Fibroblast of lung (primary cell): ENCODE measurements around the gene PJA1. TPM values are rescaled to one million over a fixed set of nuclear protein-coding genes. Genes with fewer than 3 reads are reported as not detected.

Experiments
- DNase-seq, 2 donors: peaks; one replicate each; pipeline versions ENCODE4 v3.0.0 to v3.0.0-alpha.2; 2010; ENCODE audit warnings: low read depth in 2 of 2
- H2AFZ ChIP-seq: 2 replicates; pipeline ENCODE4 v1.5.1; 2012; ENCODE audit warnings: low read length, control low read depth, inconsistent platforms
- H3K27ac ChIP-seq: 2 replicates; pipeline ENCODE4 v1.5.1; 2011; ENCODE audit warnings: low read length, control low read depth; ENCODE audit not compliant: insufficient read depth
- H3K27me3 ChIP-seq: 2 replicates; pipeline ENCODE4 v1.5.1; 2011; ENCODE audit warnings: mild to moderate bottlenecking, low read length; ENCODE audit not compliant: control insufficient read depth, insufficient read depth
- H3K36me3 ChIP-seq: 2 replicates; pipeline ENCODE4 v1.5.1; 2011; ENCODE audit warnings: low read length; ENCODE audit not compliant: control insufficient read depth, insufficient read depth
- H3K4me1 ChIP-seq: 2 replicates; pipeline ENCODE4 v1.5.1; 2011; ENCODE audit warnings: low read length; ENCODE audit not compliant: control insufficient read depth, insufficient read depth; ENCODE audit errors: extremely low read depth
- H3K4me2 ChIP-seq: 2 replicates; pipeline ENCODE4 v1.5.1; 2011; ENCODE audit warnings: low read length, control low read depth; ENCODE audit not compliant: insufficient read depth; ENCODE audit errors: extremely low read depth
- H3K4me3 ChIP-seq, 4 experiments: fragments of 200-600 bp in 1 of 4; sonication (generic) in 1 of 4; replicated peaks in 1 of 4; 2 replicates each; pipeline ENCODE4 v1.5.1; 2011 to 2016; ENCODE audit warnings: low read length in 4 of 4, low read depth in 3 of 4, mild to moderate bottlenecking in 3 of 4, control low read depth in 2 of 4, inconsistent platforms in 1 of 4, mixed read lengths in 1 of 4; ENCODE audit not compliant: insufficient read depth in 1 of 4; ENCODE audit errors: control extremely low read depth in 1 of 4
- H3K79me2 ChIP-seq: 2 replicates; pipeline ENCODE4 v1.5.1; 2012; ENCODE audit warnings: mild to moderate bottlenecking, low read length, inconsistent platforms; ENCODE audit not compliant: control insufficient read depth, insufficient read depth
- H3K9ac ChIP-seq: 2 replicates; pipeline ENCODE4 v1.5.1; 2011; ENCODE audit warnings: mild to moderate bottlenecking, low read length, control low read depth; ENCODE audit not compliant: insufficient read depth
- H3K9me3 ChIP-seq: 2 replicates; pipeline ENCODE4 v1.5.1; 2012; ENCODE audit warnings: low read depth, low read length; ENCODE audit not compliant: control insufficient read depth, insufficient read depth
- H4K20me1 ChIP-seq: 2 replicates; pipeline ENCODE4 v1.5.1; 2011; ENCODE audit warnings: low read length; ENCODE audit not compliant: control insufficient read depth, insufficient read depth; ENCODE audit errors: extremely low read depth
- EZH2 ChIP-seq: IDR thresholded peaks from 2 replicates; pipeline ENCODE4 v1.5.1; 2012; ENCODE audit warnings: low read length, control low read depth, mild to moderate bottlenecking; ENCODE audit errors: missing control alignments
- polyA plus RNA-seq, 2 donors: library from polyadenylated mRNA; depleted of rRNA in 1 of 2; stranded (reverse) in 1 of 2; unstranded in 1 of 2; fragments of >200 nt; gene quantifications; 2 replicates each; pipeline ENCODE4 v1.2.1, GENCODE V29; 2011 to 2012; ENCODE audit warnings: missing spikeins in 1 of 2
- total RNA-seq: library from RNA; depleted of rRNA; stranded (reverse); fragments of >200 nt; gene quantifications from 2 replicates; pipeline ENCODE4 v1.2.1, GENCODE V29; 2014

Gene PJA1
- total and polyA plus RNA-seq, 2 donors (not counting 1 experiment from before 2014, with no cell fraction given): 24.7 to 28.2 TPM

DNA sequence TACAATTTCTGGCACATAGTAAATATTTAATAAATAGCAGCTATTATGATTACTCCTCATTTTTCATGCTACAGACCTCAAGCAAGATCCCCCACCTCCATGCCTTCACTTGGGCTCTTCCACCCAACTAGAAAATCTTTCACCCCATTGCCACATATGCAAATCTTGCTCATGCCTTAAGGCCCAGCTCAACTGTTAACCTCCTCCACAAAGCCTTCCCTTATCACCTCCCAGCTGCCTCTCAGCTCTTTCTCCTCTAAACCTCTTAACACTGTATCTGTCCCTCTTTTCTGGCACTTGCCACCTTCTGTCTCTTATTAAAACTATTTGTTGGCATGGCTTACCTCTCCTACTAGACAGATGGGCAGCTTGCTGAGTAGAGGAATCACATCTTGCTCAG lies 51.5 kb downstream of the PJA1 start:
- Histone ChIP-seq H3K79me2 (no peaks in the 10 kb centered on the region), H3K4me1 (peaks cover 3% of the 10 kb centered on the region), H3K4me2 (no peak overlapping the region), H3K9ac (no peak overlapping the region), H2AFZ (no peak overlapping the region), H3K27me3 (no peaks in the 10 kb centered on the region), H3K9me3 (no peaks in the 10 kb centered on the region), H3K36me3 (no peaks in the 10 kb centered on the region), H3K27ac (no peak overlapping the region), H3K4me3 (no peak overlapping the region), H4K20me1 (no peaks in the 10 kb centered on the region)
- DNase-seq: no peak
- TF ChIP-seq EZH2: no peak
